Rectal smooth muscle tissue (tissue), 1 donor: ENCODE measurements around the gene CMC1.

Experiments
- H3K27ac ChIP-seq: one replicate; pipeline ENCODE4 v1.7.0; 2013; ENCODE audit warnings: low read depth, low read length, inconsistent platforms
- H3K27me3 ChIP-seq: one replicate; pipeline ENCODE4 v1.7.0; 2013; ENCODE audit warnings: low read length; ENCODE audit not compliant: control insufficient read depth, insufficient read depth
- H3K36me3 ChIP-seq: one replicate; pipeline ENCODE4 v1.7.0; 2013; ENCODE audit warnings: low read length; ENCODE audit not compliant: control insufficient read depth, insufficient read depth
- H3K4me1 ChIP-seq: one replicate; pipeline ENCODE4 v1.7.0; 2013; ENCODE audit warnings: low read length; ENCODE audit not compliant: control insufficient read depth, insufficient read depth
- H3K4me3 ChIP-seq: one replicate; pipeline ENCODE4 v1.7.0; 2013; ENCODE audit warnings: low read length
- H3K9ac ChIP-seq: one replicate; pipeline ENCODE4 v1.7.0; 2013; ENCODE audit warnings: low read length

Gene CMC1

GRCh38 chr3:28290863-28291300, 49.5 kb downstream of the CMC1 start:
- Histone ChIP-seq H3K9ac (no peak overlapping the region), H3K27me3 (no peaks in the 10 kb centered on the region), H3K36me3 (peaks cover 4% of the 10 kb centered on the region), H3K4me3 (no peak overlapping the region), H3K27ac (no peak overlapping the region), H3K4me1 (no peaks in the 10 kb centered on the region)

GRCh38 chr3:28291577-28291976, 50.2 kb downstream of the CMC1 start:
- no peak overlapping the region for H3K9ac ChIP-seq
- peaks cover 4% of the 10 kb centered on the region for H3K36me3 ChIP-seq

GRCh38 chr3:28292622-28293021, 51.2 kb downstream of the CMC1 start:
- H3K36me3 ChIP-seq: peaks cover 4% of the 10 kb centered on the region
- no peaks in the 10 kb centered on the region for H3K27me3 ChIP-seq
- no peak overlapping the region for H3K9ac ChIP-seq
- no peaks in the 10 kb centered on the region for H3K4me1 ChIP-seq
- H3K27ac ChIP-seq: no peak overlapping the region
- H3K4me3 ChIP-seq: no peak overlapping the region

More at GRCh38 chr3:28291577-28291976, 50.2 kb downstream of the CMC1 start:
- no peaks in the 10 kb centered on the region for H3K27me3 ChIP-seq
- no peaks in the 10 kb centered on the region for H3K4me1 ChIP-seq
- no peak overlapping the region for H3K27ac ChIP-seq
- H3K4me3 ChIP-seq: no peak overlapping the region

- H3K27me3 ChIP-seq: no peaks in the 10 kb centered on the region
- no peak overlapping the region for H3K27ac ChIP-seq
- no peaks in the 10 kb centered on the region for H3K4me1 ChIP-seq
- no peak overlapping the region for H3K4me3 ChIP-seq
- peaks cover 4% of the 10 kb centered on the region for H3K36me3 ChIP-seq
- H3K9ac ChIP-seq: no peak overlapping the region
These were observed 53.4 kb downstream of the CMC1 start for GRCh38 chr3:28294667-28295413.

- no peak overlapping the region for H3K27ac ChIP-seq
- H3K4me3 ChIP-seq: no peak overlapping the region
- H3K27me3 ChIP-seq: no peaks in the 10 kb centered on the region
- no peak overlapping the region for H3K9ac ChIP-seq
- no peaks in the 10 kb centered on the region for H3K4me1 ChIP-seq
- H3K36me3 ChIP-seq: peaks cover 1% of the 10 kb centered on the region
These were observed 54.6 kb downstream of the CMC1 start for GRCh38 chr3:28295898-28296490.

- Histone ChIP-seq H3K36me3 (no peaks in the 10 kb centered on the region), H3K9ac (no peak overlapping the region), H3K27ac (no peak overlapping the region), H3K27me3 (no peaks in the 10 kb centered on the region), H3K4me3 (no peak overlapping the region), H3K4me1 (no peaks in the 10 kb centered on the region)
These were observed 58.3 kb downstream of the CMC1 start for GRCh38 chr3:28299705-28300104.

- H3K27ac ChIP-seq: no peak overlapping the region
- H3K4me1 ChIP-seq: no peaks in the 10 kb centered on the region
- no peaks in the 10 kb centered on the region for H3K27me3 ChIP-seq
- no peak overlapping the region for H3K4me3 ChIP-seq
- no peaks in the 10 kb centered on the region for H3K36me3 ChIP-seq
- no peak overlapping the region for H3K9ac ChIP-seq
These were observed 59.0 kb downstream of the CMC1 start for GRCh38 chr3:28300345-28300962.

- H3K27me3 ChIP-seq: no peaks in the 10 kb centered on the region
- H3K4me1 ChIP-seq: no peaks in the 10 kb centered on the region
- no peak overlapping the region for H3K27ac ChIP-seq
- H3K9ac ChIP-seq: no peak overlapping the region
- no peaks in the 10 kb centered on the region for H3K36me3 ChIP-seq
- no peak overlapping the region for H3K4me3 ChIP-seq
These were observed 60.3 kb downstream of the CMC1 start for GRCh38 chr3:28301688-28302087.

- no peaks in the 10 kb centered on the region for H3K27me3 ChIP-seq
- no peak overlapping the region for H3K9ac ChIP-seq
- H3K4me3 ChIP-seq: no peak overlapping the region
- H3K4me1 ChIP-seq: no peaks in the 10 kb centered on the region
- H3K27ac ChIP-seq: no peak overlapping the region
- no peaks in the 10 kb centered on the region for H3K36me3 ChIP-seq
These were observed 66.8 kb downstream of the CMC1 start for GRCh38 chr3:28308196-28308595.

- Histone ChIP-seq H3K27me3 (no peaks in the 10 kb centered on the region), H3K4me1 (no peaks in the 10 kb centered on the region)
These were observed 74.3 kb downstream of the CMC1 start for GRCh38 chr3:28315711-28316110.

GRCh38 chr3:28316226-28316625, 74.8 kb downstream of the CMC1 start:
- H3K9ac ChIP-seq: no peak overlapping the region
- H3K4me3 ChIP-seq: no peak overlapping the region
- no peaks in the 10 kb centered on the region for H3K36me3 ChIP-seq

More at GRCh38 chr3:28315711-28316110, 74.3 kb downstream of the CMC1 start:
- no peak overlapping the region for H3K9ac ChIP-seq
- H3K36me3 ChIP-seq: no peaks in the 10 kb centered on the region
- H3K27ac ChIP-seq: no peak overlapping the region
- H3K4me3 ChIP-seq: no peak overlapping the region

GRCh38 chr3:28317438-28318022, 76.1 kb downstream of the CMC1 start:
- Histone ChIP-seq H3K36me3 (no peaks in the 10 kb centered on the region), H3K27me3 (no peaks in the 10 kb centered on the region), H3K4me1 (no peaks in the 10 kb centered on the region), H3K4me3 (no peak overlapping the region), H3K9ac (no peak overlapping the region), H3K27ac (no peak overlapping the region)

More at GRCh38 chr3:28316226-28316625, 74.8 kb downstream of the CMC1 start:
- Histone ChIP-seq H3K27me3 (no peaks in the 10 kb centered on the region), H3K27ac (no peak overlapping the region), H3K4me1 (no peaks in the 10 kb centered on the region)
